Activated CD4-positive, alpha-beta T cell treated with anti-CD3 and anti-CD28 coated beads, Interleukin-2, Interleukin-6, amounts not matched to agents 100 ng/mL and 50 ng/mL, durations not matched to agents 16 hours and 8 hours (primary cell): Measurements from ENCODE around the gene DENND6B.

Experiments
- DNase-seq: peaks from one replicate; pipeline ENCODE4 v3.0.0-alpha.2; 2020

Gene DENND6B

GRCh38 chr22:50302041-50302541, 24.7 kb downstream of the DENND6B start:
- no peak for DNase-seq

- no peak for DNase-seq
Measured at GRCh38 chr22:50301581-50301991, 25.2 kb downstream of the DENND6B start.

- DNase-seq, result no peak
Measured at GRCh38 chr22:50300620-50301257, 26.1 kb downstream of the DENND6B start.

DNA sequence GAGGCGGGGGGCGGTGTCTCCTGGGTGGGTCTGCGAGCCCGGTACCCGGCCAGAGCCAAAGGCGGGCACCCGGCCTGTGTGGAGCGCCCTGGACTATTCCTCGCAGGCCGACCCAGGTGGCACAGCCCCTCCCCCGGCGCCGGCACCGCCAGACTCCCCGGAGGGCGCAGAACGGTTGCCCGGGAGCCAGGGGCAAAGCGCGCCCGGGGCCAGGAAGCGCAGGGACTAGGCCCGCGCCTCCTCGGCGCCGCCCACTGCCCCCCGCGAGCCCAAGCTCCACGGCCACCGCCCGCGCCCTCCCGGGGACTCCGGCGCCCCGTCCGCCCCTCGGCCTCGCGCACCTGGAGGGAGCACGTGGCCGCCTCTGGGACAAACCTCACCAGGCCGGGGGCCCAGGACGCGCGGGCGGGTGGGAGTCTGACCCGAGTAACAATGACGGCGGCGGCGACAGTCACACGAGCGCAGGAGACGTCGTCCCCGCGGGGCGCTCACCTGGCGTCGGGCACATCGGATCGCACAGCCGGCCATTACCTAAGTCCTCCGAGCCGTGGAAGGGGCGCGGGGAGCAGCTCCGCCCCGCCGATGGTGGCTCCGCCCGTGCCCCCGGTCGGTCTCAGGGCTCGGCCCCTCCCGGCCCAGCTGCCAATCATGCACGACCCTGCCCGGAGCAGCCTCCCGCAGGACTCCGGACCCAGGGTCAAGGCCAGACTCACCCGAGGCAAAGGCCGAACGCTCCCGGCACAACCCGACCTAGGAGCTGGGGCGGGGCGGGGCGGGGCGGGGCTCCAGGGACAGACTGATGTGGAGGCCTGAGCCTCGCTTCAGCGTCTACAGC, 26.8 kb downstream of the DENND6B start:
- no peak for DNase-seq

DNA sequence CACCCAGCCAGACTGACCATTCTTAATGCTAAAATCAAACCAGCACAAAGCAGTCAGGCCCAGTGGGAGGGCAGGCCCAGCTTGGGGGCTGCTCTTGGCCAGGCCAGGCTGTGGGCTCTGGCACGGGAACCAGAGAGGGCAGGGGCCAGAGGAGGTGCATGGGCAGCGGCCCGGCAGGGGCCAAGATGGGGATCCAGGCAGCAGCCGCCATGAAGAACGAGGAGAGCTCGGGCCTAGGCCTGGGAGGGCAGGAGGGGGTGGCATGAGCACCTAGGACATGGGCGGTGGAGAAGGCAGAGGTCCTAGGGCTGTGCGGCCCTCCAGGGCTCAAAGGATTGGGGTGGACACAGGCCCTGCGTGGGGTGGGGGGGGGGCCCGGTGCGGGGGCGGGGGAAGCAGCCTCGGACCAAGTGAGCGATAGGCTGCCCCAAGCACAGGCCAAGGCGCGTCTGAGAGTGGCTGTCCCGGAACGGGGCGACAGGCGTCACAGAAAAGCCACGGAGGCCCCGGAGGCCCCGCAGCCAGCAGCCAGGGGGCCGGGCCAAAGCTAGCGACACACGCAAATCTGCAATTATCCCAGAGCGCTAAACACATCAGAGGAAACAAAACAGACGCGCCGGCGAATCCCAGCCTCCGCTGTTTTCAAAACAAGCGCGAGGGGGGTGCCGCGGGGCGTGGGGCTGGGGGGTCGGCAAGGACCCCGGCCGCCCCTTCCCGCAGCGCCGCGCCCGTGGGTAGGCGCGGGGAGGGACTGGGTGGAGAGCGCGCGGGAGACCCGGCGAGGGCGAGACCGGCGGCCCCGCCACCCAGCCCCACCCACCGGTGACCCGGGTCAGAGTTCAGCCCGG, 27.7 kb downstream of the DENND6B start:
- no peak for DNase-seq

GRCh38 chr22:50298266-50298637, 28.6 kb downstream of the DENND6B start:
- no peak for DNase-seq

DNA sequence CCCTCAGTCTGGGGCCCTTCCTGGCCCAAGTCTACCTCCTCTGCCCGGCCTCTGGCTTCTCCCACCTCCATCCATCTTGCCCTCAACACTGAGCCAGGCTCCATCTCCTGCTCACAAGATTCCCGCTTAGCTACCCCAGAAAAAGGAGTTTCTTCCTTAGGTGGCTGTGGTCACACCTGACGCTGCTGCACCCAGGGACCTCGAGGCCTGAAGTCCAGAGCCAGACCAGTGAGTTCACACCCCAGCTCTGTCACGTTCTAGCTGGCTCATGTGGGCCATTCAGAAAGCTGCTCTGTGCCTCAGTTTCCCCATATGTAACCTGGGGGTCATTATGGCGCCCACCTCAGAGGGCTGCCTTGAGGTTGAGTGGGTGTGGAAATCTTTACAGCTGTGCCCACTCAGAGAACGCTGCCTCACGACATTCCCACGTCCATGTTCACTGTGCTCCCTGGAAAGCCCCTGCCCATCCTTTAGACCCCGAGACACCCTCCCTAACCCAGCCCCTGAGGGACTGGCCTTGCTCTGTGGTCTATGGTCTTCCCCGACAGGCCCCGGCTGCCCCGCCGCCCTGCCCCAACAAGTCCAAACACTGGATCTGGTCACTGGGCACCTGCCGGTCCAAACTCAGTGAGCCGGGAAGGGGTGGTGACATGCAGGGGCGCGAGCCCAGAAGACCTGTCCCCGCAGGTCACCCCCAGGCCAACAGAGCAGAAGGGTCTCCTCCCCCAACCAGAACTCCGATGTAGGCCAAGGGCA, 29.1 kb downstream of the DENND6B start:
- no peak for DNase-seq

GRCh38 chr22:50296658-50297490, 29.9 kb downstream of the DENND6B start:
- DNase-seq, result no peak

DNA sequence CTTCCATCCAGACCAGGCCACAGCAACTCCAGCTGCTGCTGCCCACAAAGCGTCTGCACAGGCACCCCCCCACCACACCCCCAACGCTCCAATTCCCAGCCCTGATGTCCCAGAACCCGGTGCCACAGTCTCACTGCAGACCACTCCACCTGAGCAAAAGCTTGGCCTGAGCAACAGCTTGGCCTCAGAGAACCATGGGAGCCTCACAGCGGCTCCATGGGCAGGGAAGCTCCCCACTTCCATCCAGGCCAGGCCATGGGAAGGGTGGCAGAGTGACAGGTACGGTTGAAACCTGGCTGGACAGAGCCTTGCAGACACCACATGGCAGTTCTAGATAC, 32.5 kb downstream of the DENND6B start:
- DNase-seq, result no peak

DNA sequence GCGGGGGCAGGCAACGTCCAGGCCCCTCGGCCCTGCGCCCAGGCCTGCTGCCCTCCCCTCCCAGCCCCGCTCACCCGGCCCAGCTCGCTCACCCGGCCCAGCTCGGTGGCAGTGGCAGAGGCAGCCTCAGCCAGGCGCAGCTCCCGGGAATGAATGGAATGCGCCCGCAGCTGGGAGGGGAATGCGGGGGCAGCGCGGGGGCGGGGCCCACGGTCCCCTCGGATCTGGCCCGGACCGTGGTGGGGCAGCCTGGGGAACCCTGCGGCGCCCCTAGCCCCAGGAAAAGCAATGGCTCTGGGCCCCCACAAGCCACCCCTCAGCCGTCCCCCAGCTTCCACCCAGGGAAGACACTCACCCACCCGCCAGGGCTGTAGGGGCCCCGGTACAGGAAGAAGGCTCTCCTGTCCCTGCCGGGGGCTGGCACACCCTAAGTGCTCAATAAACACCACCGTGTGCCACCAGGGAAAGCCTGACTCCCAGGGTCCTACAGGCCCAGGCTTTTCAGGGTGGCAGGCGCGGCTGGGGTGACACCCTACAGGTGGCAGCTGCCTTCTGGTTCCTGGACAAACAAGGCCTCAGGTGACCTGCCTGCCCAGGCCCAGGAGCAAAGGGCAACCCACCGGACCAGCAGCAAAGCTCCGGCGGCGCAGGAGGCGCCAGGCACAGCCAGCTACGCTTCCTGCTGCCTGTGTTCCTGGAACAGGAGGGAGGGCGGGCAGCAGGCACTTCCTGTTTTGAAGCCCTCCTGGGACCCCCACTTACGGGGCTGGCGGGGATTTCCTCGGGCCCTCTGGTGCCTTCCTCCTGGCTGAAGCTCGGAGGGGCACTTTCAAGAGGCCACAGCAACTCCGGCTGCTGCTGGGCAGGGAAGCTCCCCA, 33.1 kb downstream of the DENND6B start:
- DNase-seq, result no peak

DNA sequence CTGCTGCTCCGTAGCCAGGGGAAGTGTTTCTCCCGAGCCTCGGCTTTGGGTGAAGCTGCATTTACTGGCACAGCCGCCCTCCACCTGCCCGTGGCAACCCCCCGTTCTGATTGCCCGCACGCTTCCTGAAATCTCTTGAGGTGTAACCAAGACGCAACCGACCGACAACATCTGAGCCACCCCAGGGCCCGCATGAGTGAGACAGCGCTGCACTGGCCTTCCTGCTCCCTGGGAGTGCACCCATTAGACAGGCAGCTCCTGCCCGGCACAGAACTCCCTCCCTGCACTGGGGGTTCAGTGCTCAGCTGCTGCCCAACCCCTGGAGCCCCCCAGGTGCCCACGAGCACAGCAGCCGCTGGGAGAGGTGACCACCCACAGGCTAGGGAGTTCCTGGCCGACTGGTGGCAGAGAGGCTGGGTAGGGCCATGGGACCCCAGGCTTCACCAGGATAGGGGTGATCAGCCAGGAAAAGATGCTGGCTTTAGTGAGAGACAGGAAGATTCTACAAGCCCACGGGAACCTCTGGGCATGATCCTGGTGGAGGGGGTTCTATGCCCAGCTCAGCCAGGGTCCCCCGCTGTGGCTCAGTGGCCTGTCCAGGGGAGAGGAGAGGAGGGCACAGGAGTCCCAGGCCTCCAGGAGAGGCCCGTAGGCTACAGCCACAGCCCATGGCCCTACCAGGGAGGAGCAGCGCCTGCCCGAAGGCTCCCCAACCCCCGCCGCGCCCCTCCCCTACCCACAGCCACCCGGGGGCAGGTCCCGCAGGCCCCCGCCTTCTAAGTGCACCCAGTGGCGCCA, 34.0 kb downstream of the DENND6B start:
- DNase-seq, result no peak

GRCh38 chr22:50289942-50290630, 36.7 kb downstream of the DENND6B start:
- no peak for DNase-seq

GRCh38 chr22:50289151-50289941, 37.5 kb downstream of the DENND6B start:
- no peak for DNase-seq

- DNase-seq, result no peak
Measured at GRCh38 chr22:50287731-50288130, 39.1 kb downstream of the DENND6B start.

DNA sequence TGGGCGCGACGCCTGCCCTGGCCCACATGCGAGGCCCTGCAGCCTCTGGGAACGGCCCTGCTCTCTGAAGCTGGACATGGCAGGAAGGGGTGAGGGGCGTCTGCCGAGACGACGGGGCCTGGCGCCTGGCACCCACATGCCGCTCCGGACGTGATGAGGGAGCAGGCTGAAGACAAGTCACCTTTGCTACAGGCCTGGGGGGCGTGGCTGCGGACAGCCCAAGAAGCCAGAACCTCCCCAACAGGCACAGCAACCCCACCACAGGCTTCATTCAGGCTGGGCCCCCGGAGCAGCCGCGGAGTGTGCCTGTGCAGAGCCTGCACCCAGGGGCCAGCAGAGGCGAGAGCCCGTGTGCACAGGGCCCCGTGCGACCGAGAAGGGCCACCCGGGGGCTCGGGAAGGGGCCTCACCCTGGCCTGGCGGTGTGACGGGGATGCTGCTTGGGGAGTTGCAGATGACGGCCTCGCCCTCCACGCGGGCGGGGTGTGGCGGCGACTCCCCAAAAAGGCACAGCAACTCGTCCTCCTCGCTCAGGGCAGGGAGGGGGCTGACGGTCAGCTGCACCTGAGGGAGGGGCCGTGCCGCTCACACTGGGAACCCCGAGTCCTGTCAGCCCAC, 40.0 kb downstream of the DENND6B start:
- no peak for DNase-seq

DNA sequence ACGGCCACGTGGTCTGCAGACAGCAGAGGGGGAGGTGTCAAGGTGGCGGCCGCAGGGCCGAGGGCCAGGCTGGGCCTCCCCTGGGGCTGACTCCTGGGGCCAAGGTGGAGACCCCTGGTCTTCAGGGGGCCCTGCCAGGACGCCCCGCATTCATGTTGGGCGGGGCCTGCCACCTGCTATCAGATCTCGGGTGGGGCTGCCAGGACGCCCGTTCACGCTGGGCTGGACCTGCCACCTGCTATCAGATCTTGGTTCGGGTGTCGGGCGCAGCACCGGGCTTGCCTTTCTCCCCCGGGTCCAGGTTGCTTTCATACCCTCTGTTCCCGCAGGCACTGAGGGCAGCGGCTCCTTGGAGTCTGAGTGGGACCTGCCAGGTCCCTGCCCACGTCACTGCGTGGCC, 40.5 kb downstream of the DENND6B start:
- no peak for DNase-seq

GRCh38 chr22:50285568-50286229, 41.1 kb downstream of the DENND6B start:
- no peak for DNase-seq
